Measurements from ENCODE around the gene APBA3.

The APBA3 gene

DNA sequence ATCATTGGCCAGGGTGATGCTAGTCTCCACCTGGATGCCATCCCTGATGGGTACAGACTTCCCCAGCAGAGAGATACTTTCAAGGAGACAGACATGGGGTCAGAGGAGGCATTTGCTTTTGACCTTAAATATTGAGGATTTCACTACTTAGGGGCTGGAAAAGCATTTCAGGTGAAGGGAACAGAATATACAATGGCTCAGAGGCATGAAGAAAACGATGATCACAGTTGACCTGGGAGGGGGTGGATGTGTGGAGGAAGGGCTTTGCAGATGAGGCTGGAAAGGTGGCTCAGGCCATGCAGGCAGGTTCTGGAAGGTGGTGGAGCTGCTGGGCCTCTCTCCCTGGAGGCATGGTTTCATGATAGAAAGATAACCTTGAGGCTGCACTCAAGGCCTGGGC lies 20.8 kb upstream of the APBA3 start:
- DNase-seq (ENCODE audit: low read depth) = no peak
- no peak overlapping the region for H3K4me3 ChIP-seq (ENCODE audit: low read depth, low read length)
- TF ChIP-seq MYC (IDR thresholded peaks at IDR 0.05; ENCODE audit: low read depth, low read length) (no peak), POLR2A (IDR thresholded peaks at IDR 0.05; ENCODE audit: extremely low read depth, insufficient read length) (no peak)
- TF ChIP-seq, protein P1, sequence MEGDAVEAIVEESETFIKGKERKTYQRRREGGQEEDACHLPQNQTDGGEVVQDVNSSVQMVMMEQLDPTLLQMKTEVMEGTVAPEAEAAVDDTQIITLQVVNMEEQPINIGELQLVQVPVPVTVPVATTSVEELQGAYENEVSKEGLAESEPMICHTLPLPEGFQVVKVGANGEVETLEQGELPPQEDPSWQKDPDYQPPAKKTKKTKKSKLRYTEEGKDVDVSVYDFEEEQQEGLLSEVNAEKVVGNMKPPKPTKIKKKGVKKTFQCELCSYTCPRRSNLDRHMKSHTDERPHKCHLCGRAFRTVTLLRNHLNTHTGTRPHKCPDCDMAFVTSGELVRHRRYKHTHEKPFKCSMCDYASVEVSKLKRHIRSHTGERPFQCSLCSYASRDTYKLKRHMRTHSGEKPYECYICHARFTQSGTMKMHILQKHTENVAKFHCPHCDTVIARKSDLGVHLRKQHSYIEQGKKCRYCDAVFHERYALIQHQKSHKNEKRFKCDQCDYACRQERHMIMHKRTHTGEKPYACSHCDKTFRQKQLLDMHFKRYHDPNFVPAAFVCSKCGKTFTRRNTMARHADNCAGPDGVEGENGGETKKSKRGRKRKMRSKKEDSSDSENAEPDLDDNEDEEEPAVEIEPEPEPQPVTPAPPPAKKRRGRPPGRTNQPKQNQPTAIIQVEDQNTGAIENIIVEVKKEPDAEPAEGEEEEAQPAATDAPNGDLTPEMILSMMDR (IDR thresholded peaks at IDR 0.05; ENCODE audit: low read depth, low read length) = no peak
- TF ChIP-seq, protein P2, sequence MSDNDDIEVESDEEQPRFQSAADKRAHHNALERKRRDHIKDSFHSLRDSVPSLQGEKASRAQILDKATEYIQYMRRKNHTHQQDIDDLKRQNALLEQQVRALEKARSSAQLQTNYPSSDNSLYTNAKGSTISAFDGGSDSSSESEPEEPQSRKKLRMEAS (IDR thresholded peaks at IDR 0.05; ENCODE audit: low read depth, low read length) = no peak

DNA sequence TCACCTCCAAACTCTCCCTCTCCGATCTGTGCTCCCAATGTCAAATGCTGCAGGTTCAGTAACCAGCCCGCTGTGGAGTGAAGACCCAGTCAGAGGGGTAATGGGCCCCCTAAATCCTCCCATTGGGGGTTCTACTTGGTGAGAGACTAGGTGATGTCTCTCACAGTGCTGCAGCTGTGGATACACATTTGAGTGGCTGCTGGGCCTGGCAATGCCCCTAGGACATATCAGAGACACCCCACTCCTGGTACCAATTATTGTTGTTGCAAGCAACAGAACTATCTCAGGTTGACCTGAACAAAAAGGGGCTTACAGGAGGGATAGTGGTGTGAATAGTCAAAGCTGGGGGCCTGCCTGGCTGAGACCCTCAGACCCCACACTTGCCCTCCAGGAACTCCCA lies 20.1 kb upstream of the APBA3 start:
- no peak overlapping the region for H3K4me3 ChIP-seq (ENCODE audit: low read depth, low read length)
- TF ChIP-seq, protein P1 (IDR thresholded peaks at IDR 0.05; ENCODE audit: low read depth, low read length) = no peak
- TF ChIP-seq, protein P2 (IDR thresholded peaks at IDR 0.05; ENCODE audit: low read depth, low read length) = no peak
- no peak for TF ChIP-seq POLR2A (IDR thresholded peaks at IDR 0.05; ENCODE audit: extremely low read depth, insufficient read length)
- no peak for TF ChIP-seq MYC (IDR thresholded peaks at IDR 0.05; ENCODE audit: low read depth, low read length)
- no peak for DNase-seq (ENCODE audit: low read depth)

DNA sequence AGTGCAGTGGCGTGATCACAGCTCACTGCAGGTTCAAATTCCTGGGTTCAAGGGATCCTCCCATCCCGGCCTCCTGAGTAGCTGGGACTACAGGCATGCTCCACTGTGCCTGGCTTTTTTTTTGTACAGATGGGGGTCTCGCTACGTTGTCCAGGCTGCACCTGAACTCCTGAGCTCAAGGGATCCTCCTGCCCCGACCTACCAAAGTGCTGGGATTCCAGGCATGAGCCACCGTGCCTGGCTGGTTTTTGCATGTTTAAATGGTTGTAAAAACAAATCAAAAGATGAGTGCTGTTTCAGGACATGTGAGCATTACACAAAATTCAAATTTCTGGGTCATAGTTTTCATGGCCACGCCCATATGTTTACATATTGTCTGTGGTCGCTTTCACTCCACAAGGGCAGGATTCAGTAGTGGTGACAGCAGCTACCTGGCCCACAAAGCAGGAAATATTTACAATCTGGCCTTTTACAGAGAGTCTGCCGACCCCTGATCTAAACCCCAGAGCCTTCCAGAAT lies 19.4 kb upstream of the APBA3 start:
- no peak overlapping the region for H3K4me3 ChIP-seq (ENCODE audit: low read depth, low read length)
- TF ChIP-seq, protein P1 (IDR thresholded peaks at IDR 0.05; ENCODE audit: low read depth, low read length) = no peak
- DNase-seq (ENCODE audit: low read depth) = no peak

DNA sequence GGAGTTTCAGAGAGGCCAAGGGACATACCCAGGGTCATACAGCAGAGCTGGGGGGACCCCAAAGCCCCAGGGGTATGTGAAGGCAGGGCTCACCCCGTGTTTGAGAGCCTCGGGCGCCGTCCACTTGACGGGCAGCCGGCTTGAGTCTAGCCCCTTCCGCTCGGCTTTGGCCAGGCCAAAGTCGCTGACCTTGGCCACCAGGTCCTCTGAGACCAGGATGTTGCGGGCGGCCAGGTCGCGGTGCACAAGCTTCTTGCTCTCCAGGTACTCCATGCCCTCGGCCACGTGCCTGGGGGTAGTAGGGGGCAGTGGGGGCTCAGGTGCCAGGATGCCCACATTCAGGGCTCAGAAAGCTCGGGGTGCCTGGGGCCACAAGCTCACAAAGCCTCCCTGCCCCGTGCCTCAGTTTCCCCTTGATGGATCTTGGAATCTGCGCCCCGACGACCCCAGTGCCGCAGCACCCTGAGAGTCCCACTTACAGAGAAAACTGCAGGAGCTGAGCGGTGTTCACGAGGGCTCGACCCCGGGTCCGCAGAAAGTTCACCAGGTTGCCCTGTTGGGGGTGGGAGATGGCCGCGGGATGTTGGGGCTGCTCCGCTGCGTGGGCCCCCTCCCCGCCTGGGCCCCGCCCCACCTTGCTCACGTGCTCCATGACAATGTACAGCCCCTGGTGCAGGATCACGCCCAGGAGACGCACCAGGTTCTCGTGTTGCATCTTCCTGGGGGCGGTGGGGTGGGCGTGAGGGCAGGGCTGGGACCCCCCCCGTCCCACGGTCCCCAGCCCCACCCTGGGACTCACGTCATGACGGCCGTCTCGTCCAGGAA lies 17.6 kb upstream of the APBA3 start:
- no peak for DNase-seq (ENCODE audit: low read depth)
- H3K4me3 ChIP-seq (ENCODE audit: low read depth, low read length) = no peak overlapping the region
- TF ChIP-seq MYC (IDR thresholded peaks at IDR 0.05; ENCODE audit: low read depth, low read length) (no peak), POLR2A (IDR thresholded peaks at IDR 0.05; ENCODE audit: extremely low read depth, insufficient read length) (no peak)
- TF ChIP-seq, protein P1 (IDR thresholded peaks at IDR 0.05; ENCODE audit: low read depth, low read length) = no peak
- TF ChIP-seq, protein P2 (IDR thresholded peaks at IDR 0.05; ENCODE audit: low read depth, low read length) = no peak

DNA sequence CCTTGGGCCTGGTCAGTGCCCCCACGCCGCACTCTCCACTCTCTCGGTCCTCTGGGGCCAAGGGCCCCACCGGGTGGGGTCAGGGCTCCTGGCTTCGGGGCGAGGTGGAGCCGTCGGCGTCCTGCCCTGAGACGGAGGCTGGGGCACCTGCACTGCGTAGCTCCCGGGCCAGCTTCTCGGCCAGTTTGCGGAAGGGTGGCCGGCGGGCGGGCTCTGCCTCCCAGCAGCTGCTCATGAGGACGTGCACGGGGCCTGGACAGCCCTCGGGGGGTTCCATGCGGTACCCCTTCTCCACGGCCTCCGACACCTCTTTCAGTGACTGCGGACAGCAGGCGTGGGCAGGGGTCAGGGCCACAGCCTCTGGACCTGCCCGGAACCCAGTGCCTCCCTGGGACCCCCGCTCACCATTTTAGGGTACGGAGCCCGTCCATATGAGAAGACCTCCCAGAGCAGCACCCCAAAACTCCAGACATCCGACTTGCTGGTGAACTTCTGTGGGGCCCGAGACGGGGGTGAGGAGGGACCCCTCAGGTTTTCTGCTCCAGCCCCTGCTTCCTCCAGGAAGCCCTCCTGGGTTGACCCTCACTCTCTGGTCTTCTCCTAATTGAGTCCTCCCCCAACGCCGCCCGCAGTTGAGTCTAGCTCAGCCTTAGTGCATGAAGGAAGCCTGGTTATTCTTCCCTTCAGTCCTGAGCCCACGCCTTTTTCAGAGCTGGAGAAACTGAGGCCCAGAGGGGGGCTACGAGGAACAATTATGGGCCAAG lies 16.8 kb upstream of the APBA3 start:
- no peak for TF ChIP-seq POLR2A (IDR thresholded peaks at IDR 0.05; ENCODE audit: extremely low read depth, insufficient read length)
- TF ChIP-seq, protein P1 (IDR thresholded peaks at IDR 0.05; ENCODE audit: low read depth, low read length) = no peak
- TF ChIP-seq MYC (IDR thresholded peaks at IDR 0.05; ENCODE audit: low read depth, low read length) = no peak
- TF ChIP-seq, protein P2 (IDR thresholded peaks at IDR 0.05; ENCODE audit: low read depth, low read length) = no peak
- no peak for DNase-seq (ENCODE audit: low read depth)
- H3K4me3 ChIP-seq (ENCODE audit: low read depth, low read length) = no peak overlapping the region

Data from NB4 (cell line).